ENCODE data around the gene GALNS.

The GALNS gene

DNA sequence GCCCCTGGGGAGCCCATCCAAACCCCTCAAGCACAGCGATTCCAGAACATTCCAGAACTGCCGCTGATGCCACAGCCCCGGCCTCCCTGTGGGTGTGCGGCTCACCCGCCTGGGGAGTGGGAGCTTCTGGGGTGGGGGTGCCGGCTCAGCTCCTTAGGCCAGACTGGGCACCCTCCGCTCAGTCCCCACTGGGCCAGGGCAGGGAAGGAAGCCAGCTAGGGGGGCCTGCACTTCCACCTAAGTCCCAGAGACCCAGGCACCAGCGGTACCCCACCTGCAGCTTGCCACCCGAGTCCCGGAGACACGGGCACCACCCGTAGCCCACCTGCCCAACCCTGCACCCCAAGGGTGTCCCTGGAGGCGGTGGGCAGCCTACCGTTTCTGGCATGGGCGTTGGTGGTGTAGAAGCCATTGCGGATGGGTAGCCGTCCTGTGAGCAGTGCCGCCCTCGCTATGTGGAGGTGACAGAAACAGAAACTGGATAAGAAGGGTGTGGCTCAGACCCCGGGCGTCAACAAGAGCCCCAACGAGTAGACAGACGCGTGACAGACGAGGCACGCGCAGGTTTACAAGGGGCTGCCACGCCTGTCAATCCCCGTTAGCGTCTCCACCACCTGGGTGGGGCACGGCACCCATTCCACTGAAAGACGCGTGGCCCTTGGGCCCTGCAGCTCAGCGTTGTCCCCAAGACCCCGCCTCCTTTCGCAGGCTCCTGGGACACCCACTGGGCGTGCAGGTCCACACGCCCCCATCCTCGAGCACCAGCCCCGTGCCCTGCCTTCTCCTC is 15.0 kb downstream of the GALNS start:
- no peak for DNase-seq (ENCODE audit: low read depth)
- TF ChIP-seq, protein P1, sequence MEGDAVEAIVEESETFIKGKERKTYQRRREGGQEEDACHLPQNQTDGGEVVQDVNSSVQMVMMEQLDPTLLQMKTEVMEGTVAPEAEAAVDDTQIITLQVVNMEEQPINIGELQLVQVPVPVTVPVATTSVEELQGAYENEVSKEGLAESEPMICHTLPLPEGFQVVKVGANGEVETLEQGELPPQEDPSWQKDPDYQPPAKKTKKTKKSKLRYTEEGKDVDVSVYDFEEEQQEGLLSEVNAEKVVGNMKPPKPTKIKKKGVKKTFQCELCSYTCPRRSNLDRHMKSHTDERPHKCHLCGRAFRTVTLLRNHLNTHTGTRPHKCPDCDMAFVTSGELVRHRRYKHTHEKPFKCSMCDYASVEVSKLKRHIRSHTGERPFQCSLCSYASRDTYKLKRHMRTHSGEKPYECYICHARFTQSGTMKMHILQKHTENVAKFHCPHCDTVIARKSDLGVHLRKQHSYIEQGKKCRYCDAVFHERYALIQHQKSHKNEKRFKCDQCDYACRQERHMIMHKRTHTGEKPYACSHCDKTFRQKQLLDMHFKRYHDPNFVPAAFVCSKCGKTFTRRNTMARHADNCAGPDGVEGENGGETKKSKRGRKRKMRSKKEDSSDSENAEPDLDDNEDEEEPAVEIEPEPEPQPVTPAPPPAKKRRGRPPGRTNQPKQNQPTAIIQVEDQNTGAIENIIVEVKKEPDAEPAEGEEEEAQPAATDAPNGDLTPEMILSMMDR (IDR thresholded peaks at IDR 0.05; ENCODE audit: low read length, missing control alignments), result no peak
- H3K4me3 ChIP-seq (replicated peaks; ENCODE audit: low read depth, low read length), result no peak overlapping the region

DNA sequence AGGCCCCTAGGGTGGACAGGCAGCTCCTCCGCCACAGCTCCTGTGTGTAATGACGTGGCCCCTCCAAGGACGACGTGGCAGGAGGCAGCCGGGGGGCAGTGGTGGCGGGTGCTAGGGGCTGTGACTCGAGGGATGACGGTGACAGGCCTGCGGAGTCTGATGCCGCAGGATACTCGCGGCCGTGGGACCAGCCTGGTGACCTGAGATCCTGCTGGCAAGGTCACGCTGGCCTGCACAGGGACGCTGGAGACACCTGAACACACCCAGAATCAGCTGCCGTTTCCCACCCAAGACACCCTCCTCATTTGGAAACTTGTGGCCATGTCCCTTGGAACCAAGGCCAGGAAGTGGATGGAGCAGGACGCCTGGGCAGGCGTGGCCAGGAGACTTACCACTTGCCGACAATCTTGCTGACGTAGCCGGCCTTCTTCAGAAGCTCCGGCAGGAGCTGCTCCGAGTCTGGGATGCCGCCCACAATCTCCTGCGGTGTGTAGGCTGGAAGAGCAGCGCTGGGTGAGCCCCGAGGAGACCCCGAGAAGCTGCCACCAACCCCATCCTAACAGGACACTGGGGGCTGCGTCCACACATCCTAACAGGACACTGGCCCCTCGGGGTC is 16.0 kb downstream of the GALNS start:
- H3K4me3 ChIP-seq (replicated peaks; ENCODE audit: low read depth, low read length), result no peak overlapping the region
- TF ChIP-seq, protein P1 (IDR thresholded peaks at IDR 0.05; ENCODE audit: low read length, missing control alignments), result no peak
- DNase-seq (ENCODE audit: low read depth), result no peak

DNA sequence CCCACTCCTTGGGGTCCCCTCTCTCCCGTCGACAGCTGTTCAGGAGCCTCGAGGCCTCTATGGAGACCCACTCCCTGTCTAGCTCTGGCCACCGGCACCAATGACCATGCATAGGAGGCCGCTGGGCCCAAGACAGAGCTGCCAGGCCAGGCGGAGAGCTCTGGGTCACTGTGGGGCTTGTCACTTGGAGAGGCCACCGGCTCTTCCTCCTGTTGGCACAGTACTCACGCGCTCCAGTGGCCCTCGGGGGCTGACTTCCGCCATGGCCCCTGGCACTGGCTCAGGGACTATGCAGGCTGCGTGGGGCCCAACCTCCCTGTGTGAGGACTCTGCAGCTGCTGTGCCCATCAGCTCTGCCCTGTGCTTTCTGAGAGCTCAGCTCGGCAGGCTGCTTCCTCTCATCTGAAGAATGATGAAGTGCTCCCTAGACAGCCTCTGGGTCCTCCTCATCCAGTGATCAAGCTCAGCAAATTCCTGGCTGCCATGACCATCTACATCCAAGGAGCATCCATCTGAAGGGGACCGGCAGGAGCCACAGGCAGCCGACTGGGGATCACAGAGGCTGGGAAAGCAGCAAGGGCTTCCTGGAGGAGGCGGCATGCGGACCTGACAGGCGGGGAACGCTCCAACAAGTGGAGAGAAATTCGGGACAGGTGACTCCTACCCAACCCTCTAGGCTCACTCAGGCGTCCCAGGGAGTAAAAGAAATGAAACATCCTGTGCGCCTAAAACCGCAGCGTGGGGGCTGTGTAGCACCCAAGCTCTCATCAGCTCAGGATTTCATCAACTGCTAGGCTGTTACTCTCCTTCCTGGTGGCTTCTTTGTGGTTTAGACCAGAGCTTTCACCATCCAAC is 16.8 kb downstream of the GALNS start:
- TF ChIP-seq, protein P1 (IDR thresholded peaks at IDR 0.05; ENCODE audit: low read length, missing control alignments), result no peak
- DNase-seq (ENCODE audit: low read depth), result no peak
- no peak overlapping the region for H3K4me3 ChIP-seq (replicated peaks; ENCODE audit: low read depth, low read length)

DNA sequence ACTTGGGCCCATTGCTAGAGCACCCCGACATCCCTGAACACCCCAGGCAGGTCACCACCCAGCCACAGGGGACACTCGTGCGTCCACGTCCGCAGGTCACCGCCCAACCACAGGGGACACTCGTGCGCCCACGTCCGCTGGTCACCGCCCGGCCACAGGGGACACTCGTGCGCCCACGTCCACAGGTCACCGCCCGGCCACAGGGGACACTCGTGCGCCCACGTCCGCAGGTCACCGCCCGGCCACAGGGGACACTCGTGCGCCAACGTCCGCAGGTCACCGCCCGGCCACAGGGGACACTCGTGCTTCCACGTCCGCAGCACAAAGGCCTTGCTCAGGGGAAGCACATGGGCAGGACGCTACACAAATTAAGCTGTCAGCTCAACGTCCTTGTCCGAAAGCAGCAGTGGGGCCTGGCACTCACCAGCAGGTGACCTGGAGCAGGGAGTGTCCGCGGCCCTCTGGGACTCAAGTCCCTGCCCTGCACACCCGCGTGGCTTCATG is 17.7 kb downstream of the GALNS start:
- TF ChIP-seq, protein P1 (IDR thresholded peaks at IDR 0.05; ENCODE audit: low read length, missing control alignments), result no peak
- DNase-seq (ENCODE audit: low read depth), result no peak
- H3K4me3 ChIP-seq (replicated peaks; ENCODE audit: low read depth, low read length), result no peak overlapping the region

DNA sequence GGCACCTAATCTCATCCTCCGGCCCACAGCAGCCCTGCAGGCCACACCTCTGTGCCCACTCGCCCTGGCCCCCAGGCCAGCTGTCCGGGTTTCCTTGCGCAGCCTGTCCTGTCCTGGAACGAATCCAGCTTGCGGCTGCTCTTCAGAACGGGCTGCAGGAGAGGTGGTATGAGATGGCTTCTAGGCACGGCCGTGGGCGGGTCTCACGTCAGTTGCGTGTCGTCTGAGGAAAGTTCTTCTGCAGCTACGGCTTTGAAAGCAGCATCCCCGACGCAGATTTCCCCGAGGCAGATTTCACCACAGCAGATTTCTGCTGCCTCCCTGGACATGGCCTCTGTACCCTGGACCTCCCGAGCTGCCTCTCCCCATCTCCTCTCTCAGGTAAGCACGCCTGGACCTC is 18.2 kb downstream of the GALNS start:
- no peak overlapping the region for H3K4me3 ChIP-seq (replicated peaks; ENCODE audit: low read depth, low read length)
- no peak for DNase-seq (ENCODE audit: low read depth)
- TF ChIP-seq, protein P1 (IDR thresholded peaks at IDR 0.05; ENCODE audit: low read length, missing control alignments), result no peak

DNA sequence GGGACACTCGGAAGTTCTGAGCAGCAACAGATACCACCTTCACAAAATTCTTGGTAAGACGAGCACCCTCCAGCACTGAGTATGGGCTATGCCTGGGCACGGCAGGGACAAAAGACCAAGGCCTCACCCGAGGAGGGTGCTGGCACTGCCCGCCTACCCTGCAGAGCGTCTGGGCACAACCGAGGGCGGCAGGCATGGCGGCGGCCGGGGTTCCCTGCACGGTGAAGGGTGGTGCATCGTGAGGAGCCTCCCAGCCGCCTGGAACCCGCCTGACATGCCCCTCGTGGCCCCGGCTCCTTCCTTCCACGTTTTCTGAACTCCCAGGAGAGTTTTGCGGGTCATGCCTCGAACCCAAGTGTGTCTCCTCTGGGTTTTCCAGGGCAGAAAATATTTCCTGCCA is 18.9 kb downstream of the GALNS start:
- TF ChIP-seq, protein P1 (IDR thresholded peaks at IDR 0.05; ENCODE audit: low read length, missing control alignments), result no peak
- DNase-seq (ENCODE audit: low read depth), result no peak
- H3K4me3 ChIP-seq (replicated peaks; ENCODE audit: low read depth, low read length), result no peak overlapping the region

All from fibroblast of pulmonary artery (primary cell).